Kidney (tissue), 14 donors: Measurements from ENCODE around the gene CYB561D2. TPM values are rescaled to one million over a fixed set of nuclear protein-coding genes. Genes with fewer than 3 reads are reported as not detected.

Experiments
- DNase-seq, 5 donors: peaks; one replicate each; pipeline ENCODE4 v3.0.0-alpha.2; 2013 to 2020
- FAIRE-seq: peaks from 2 replicates; lab custom pipeline; 2012; peaks lifted over from hg19 to GRCh38; lab: Jason Lieb, UNC
- H3K27ac ChIP-seq, 2 donors: one replicate each; pipeline ENCODE4 v1.7.0; 2013; ENCODE audit warnings: low read depth in 2 of 2, low read length in 2 of 2, inconsistent platforms in 1 of 2
- H3K27me3 ChIP-seq: one replicate; pipeline ENCODE4 v1.7.1; 2013; ENCODE audit warnings: low read length, inconsistent platforms; ENCODE audit not compliant: control insufficient read depth, insufficient read depth
- H3K36me3 ChIP-seq, 3 donors: one replicate each; pipeline versions ENCODE4 v1.7.0 to v1.7.1; 2013; ENCODE audit warnings: low read length in 3 of 3, control low read depth in 1 of 3, inconsistent platforms in 1 of 3; ENCODE audit not compliant: insufficient read depth in 3 of 3, control insufficient read depth in 2 of 3
- H3K4me1 ChIP-seq, 3 donors: one replicate each; pipeline versions ENCODE4 v1.7.0 to v1.7.1; 2013; ENCODE audit warnings: low read length in 3 of 3, inconsistent platforms in 1 of 3, low read depth in 1 of 3; ENCODE audit not compliant: control insufficient read depth in 2 of 3, insufficient read depth in 2 of 3
- H3K4me3 ChIP-seq, 3 donors: one replicate each; pipeline versions ENCODE4 v1.7.0 to v1.8.1; 2013; ENCODE audit warnings: low read length in 3 of 3, control low read depth in 1 of 3, inconsistent platforms in 1 of 3
- H3K9ac ChIP-seq, 3 donors: one replicate each; pipeline versions ENCODE4 v1.7.0 to v1.7.1; 2013; ENCODE audit warnings: low read length in 3 of 3, control low read depth in 1 of 3, inconsistent platforms in 1 of 3
- H3K9me3 ChIP-seq, 3 donors: one replicate each; pipeline versions ENCODE4 v1.7.0 to v1.7.1; 2013; ENCODE audit warnings: low read length in 3 of 3, control low read depth in 1 of 3, inconsistent platforms in 1 of 3; ENCODE audit not compliant: control insufficient read depth in 2 of 3, insufficient read depth in 1 of 3
- intact Hi-C: fragments of 100-400 bp; cut with DNase I; formaldehyde crosslinking; loops from one replicate; pipeline ENCODE4 v1.11.1; 2022
- polyA plus RNA-seq: library from polyadenylated mRNA; stranded (reverse); fragments of 350-450 nt; fragmentation: Illumina TruSeq; extraction: RNeasy Lipid Tissue Mini Kit (QIAGEN cat#74804); gene quantifications from one replicate; pipeline ENCODE4 v1.2.3, GENCODE V29; 2014; ENCODE audit warnings: low read depth, low replicate concordance; ENCODE audit not compliant: insufficient read depth
- total RNA-seq: library from RNA; stranded (reverse); fragmentation: NEBNext Ultra II Directional; extraction: Animal tissue kit (Norgen Biotek cat#: 25700); gene quantifications from one replicate; pipeline ENCODE4 v1.2.1, GENCODE V29; 2021
- TF ChIP-seq, protein P1 (sequence below): IDR thresholded peaks from 3 replicates; pipeline ENCODE4 v1.5.1; 2012; ENCODE audit warnings: mild to moderate bottlenecking, moderate library complexity, borderline replicate concordance; ENCODE audit not compliant: insufficient read depth; ENCODE audit errors: extremely low read depth
- donor health status: control.
- donor health status: control.
- donor health status: control.
- donor health status: control.
- donor health status: control.
- donor health status: DM: yes; HTN: yes; CAD: no.
- donor health status: Normal renal cell carcinoma (clear cell type).

Gene CYB561D2
- total and polyA plus RNA-seq, 2 donors from 2014 or later: 28.5 to 38.8 TPM

DNA sequence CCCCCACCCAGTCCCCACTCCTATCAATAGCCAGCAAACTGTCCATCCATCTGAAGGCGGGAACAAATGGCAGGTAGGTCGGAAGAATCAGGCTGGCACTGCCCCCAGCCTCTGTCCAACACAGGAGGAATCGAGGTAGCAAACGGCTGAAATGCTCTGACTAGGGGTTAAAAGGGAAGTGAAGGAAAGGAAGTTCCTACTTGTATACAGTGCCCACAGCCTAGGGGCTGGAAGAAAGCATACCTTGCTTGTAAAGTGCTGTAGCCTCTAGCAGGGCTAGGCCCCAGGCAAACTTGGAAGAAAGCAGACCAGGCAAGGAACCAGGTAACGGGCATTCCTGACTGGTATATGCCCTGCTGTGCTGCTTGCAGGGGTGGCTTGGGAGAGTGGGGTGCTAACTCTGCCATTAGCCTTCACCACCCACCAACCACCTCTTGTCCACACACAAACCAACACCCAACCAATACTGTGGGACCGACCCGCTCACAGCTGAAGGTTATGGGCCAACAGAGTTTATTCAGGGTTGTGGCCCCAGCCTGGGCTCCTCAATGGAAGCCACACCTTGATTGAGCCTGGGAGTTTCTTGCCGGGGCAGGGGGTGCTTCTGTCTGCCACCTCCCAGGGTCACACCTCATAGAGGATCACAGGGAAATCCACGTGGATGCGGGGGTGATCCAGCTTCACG, 25.0 kb upstream of the CYB561D2 start:
- Histone ChIP-seq H3K36me3 (peaks cover 3 to 25% (median 10%) of the 10 kb centered on the region in 3 donors), H3K27ac (no peak overlapping the region), H3K4me1 (peaks cover 0 to 30% (median 14%) of the 10 kb centered on the region in 3 donors), H3K27me3 (no peaks in the 10 kb centered on the region), H3K9me3 (no peaks in the 10 kb centered on the region), H3K4me3 (no peak overlapping the region), H3K9ac (no peak overlapping the region)
- no peak for FAIRE-seq
- TF ChIP-seq, protein P1, sequence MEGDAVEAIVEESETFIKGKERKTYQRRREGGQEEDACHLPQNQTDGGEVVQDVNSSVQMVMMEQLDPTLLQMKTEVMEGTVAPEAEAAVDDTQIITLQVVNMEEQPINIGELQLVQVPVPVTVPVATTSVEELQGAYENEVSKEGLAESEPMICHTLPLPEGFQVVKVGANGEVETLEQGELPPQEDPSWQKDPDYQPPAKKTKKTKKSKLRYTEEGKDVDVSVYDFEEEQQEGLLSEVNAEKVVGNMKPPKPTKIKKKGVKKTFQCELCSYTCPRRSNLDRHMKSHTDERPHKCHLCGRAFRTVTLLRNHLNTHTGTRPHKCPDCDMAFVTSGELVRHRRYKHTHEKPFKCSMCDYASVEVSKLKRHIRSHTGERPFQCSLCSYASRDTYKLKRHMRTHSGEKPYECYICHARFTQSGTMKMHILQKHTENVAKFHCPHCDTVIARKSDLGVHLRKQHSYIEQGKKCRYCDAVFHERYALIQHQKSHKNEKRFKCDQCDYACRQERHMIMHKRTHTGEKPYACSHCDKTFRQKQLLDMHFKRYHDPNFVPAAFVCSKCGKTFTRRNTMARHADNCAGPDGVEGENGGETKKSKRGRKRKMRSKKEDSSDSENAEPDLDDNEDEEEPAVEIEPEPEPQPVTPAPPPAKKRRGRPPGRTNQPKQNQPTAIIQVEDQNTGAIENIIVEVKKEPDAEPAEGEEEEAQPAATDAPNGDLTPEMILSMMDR: no peak
- intact Hi-C loops: no loop called here
- no peak for DNase-seq

DNA sequence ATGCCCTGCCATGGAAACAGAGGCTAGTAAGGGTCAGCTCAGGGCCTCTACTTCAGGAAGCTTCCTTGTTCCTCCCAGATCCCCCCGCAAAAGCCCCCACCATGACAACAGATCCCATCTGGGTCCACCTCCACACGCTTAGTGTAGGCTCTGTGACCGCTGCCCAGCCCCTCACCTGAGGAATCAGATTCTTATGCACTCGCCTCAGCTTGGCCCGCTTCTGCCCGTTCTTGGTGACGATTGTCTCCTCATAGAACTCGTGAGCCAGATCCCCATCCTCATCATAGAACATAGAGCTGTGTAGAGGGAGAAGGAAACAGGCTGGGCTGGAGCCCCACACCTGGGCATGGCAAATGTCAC, 24.5 kb upstream of the CYB561D2 start:
- Histone ChIP-seq H3K9me3 (no peaks in the 10 kb centered on the region), H3K4me1 (peaks cover 0 to 28% (median 12%) of the 10 kb centered on the region in 3 donors), H3K27ac (no peak overlapping the region), H3K4me3 (no peak overlapping the region), H3K27me3 (no peaks in the 10 kb centered on the region), H3K9ac (no peak overlapping the region), H3K36me3 (peaks cover 4 to 31% (median 15%) of the 10 kb centered on the region in 3 donors)
- intact Hi-C loops: no loop called here
- FAIRE-seq (no peak), DNase-seq (no peak)
- TF ChIP-seq, protein P1: no peak

DNA sequence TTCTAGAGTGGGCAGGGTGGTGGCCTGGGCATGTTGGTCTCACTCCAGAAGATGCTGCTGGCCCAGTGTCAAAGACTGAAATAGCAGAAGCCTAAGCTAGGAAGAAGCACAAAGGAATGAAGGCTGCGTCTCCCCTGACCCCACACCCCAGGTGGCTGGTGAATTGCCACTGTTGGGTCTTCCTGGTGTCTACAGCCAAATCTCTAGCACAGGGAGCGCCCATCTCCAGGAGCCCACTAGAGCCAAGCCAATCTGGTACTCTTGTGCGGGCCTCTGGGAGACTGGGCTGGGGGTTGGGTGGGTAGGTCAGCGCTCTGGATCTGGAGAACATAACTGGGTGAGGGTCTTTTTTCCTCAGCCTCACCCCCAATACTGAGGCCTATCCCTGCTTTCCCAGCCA, 23.5 kb upstream of the CYB561D2 start:
- TF ChIP-seq, protein P1: no peak
- FAIRE-seq: no peak
- Histone ChIP-seq H3K36me3 (peaks cover 4 to 40% (median 23%) of the 10 kb centered on the region in 3 donors), H3K4me1 (peaks cover 0 to 27% (median 12%) of the 10 kb centered on the region in 3 donors), H3K4me3 (peak overlapping the region; percentile 68 to 89 (median 70)), H3K27ac (no peak overlapping the region), H3K27me3 (no peaks in the 10 kb centered on the region), H3K9ac (peak overlapping the region in 2 of 3 donors; percentile 44 to 90), H3K9me3 (no peaks in the 10 kb centered on the region)
- intact Hi-C loops: no loop called here
- DNase-seq: no peak
